ENCODE results near the gene CNKSR3.
"Not testable (repeated sequence)": the region's sequence is repeated elsewhere in the genome, so short reads cannot be mapped to it uniquely, and the experiment has no call there.

Gene CNKSR3

DNA sequence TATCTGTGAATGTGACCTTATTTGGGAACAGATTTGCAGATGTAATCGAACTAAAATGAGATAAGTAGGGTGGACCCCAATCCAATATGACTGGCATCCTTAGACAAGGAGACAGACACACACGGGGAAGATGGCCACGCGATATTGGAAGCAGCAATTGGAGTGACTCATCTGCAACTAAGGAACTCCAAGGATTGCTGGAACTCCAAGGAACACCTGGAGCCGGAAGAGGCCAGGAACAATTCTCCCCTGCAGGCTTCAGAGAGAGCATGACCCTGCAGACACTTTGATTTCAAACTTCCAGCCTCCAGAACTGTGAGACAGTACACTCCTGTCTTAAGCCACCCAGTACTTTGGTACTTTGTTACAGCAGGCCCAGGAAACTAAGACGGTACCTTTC lies 19.5 kb upstream of the CNKSR3 start:
- H3K4me3 ChIP-seq (ENCODE audit: low read length in 2 of 2) = no peak overlapping the region
- peaks cover 3 to 8% of the 10 kb centered on the region in 2 donors for H3K4me1 ChIP-seq (ENCODE audit: control insufficient read depth in 2 of 2, insufficient read depth in 2 of 2, low read length in 2 of 2)
- no peaks in the 10 kb centered on the region for H3K36me3 ChIP-seq (ENCODE audit: control insufficient read depth in 2 of 2, insufficient read depth in 2 of 2, low read length in 2 of 2)
- no peaks in the 10 kb centered on the region for H3K9me3 ChIP-seq (ENCODE audit: control insufficient read depth in 2 of 2, low read length in 2 of 2)
- H3K27ac ChIP-seq (ENCODE audit: low read depth in 2 of 2, low read length in 2 of 2) = no peak overlapping the region
- H3K27me3 ChIP-seq (ENCODE audit: control insufficient read depth in 2 of 2, insufficient read depth in 2 of 2, low read length in 2 of 2) = no peaks in the 10 kb centered on the region
- no peak overlapping the region for H3K9ac ChIP-seq (ENCODE audit: low read depth in 1 of 2, low read length in 2 of 2)

DNA sequence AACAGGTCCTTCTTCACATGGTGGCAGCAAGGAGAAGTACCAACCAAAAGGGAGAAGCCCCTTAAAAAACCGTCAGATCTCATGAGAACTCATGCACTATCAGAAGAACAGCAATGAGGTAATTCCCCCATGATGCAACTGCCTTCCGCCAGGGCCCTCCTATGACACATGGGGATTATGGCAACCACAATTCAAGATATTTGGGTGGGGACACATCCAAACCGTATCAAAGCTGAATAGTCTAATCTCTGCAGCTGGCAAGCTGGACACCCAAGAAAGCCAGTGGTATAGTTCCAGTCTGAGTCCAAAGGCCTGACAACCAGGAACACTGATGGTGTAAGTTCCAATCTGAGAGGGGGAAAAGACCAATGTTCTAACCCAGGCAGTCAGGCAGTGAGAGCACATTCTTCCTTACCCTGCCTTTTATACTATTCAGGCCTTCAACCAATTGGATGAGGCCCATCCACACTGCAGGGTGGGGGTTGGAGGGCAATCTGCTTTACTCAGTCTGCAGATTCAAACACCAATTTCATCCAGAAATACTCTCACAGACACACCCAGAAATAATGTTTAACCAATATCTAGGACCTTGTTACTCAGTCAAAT lies 17.9 kb upstream of the CNKSR3 start:
- Histone ChIP-seq H3K4me1 (ENCODE audit: control insufficient read depth in 2 of 2, insufficient read depth in 2 of 2, low read length in 2 of 2) (peaks cover 3 to 8% of the 10 kb centered on the region in 2 donors), H3K4me3 (ENCODE audit: low read length in 2 of 2) (no peak overlapping the region), H3K27me3 (ENCODE audit: control insufficient read depth in 2 of 2, insufficient read depth in 2 of 2, low read length in 2 of 2) (no peaks in the 10 kb centered on the region), H3K27ac (ENCODE audit: low read depth in 2 of 2, low read length in 2 of 2) (no peak overlapping the region), H3K9me3 (ENCODE audit: control insufficient read depth in 2 of 2, low read length in 2 of 2) (no peaks in the 10 kb centered on the region), H3K9ac (ENCODE audit: low read depth in 1 of 2, low read length in 2 of 2) (no peak overlapping the region), H3K36me3 (ENCODE audit: control insufficient read depth in 2 of 2, insufficient read depth in 2 of 2, low read length in 2 of 2) (no peaks in the 10 kb centered on the region)

DNA sequence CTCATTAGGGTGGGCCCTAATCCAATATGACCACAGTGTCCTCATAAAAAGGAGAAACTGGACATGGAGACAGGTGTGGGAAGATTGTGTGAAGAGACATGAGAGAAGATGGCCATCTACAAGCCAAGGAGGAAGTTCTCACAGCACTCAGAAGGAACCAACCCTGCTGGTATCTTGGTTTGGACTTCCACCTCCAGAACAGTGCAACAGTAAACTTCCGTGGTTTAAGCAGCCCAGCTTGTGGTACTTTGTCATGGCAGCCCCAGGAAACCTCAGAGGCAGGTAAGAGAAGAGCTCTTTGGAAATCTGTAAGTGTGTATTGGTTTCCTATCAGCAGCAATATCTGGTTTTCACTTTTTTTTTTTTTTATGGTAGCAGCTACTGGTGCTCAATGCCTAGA lies 16.5 kb upstream of the CNKSR3 start:
- Histone ChIP-seq H3K9me3 (ENCODE audit: control insufficient read depth in 2 of 2, low read length in 2 of 2) (no peaks in the 10 kb centered on the region), H3K4me3 (ENCODE audit: low read length in 2 of 2) (no peak overlapping the region), H3K27me3 (ENCODE audit: control insufficient read depth in 2 of 2, insufficient read depth in 2 of 2, low read length in 2 of 2) (no peaks in the 10 kb centered on the region), H3K36me3 (ENCODE audit: control insufficient read depth in 2 of 2, insufficient read depth in 2 of 2, low read length in 2 of 2) (no peaks in the 10 kb centered on the region), H3K4me1 (ENCODE audit: control insufficient read depth in 2 of 2, insufficient read depth in 2 of 2, low read length in 2 of 2) (peaks cover 3 to 8% of the 10 kb centered on the region in 2 donors), H3K27ac (ENCODE audit: low read depth in 2 of 2, low read length in 2 of 2) (no peak overlapping the region), H3K9ac (ENCODE audit: low read depth in 1 of 2, low read length in 2 of 2) (no peak overlapping the region)

GRCh38 chr6:154522576-154522975 lies 12.1 kb upstream of the CNKSR3 start:
- no peak overlapping the region for H3K9ac ChIP-seq (ENCODE audit: low read depth in 1 of 2, low read length in 2 of 2)
- H3K27ac ChIP-seq (ENCODE audit: low read depth in 2 of 2, low read length in 2 of 2) = no peak overlapping the region
- H3K9me3 ChIP-seq (ENCODE audit: control insufficient read depth in 2 of 2, low read length in 2 of 2) = no peaks in the 10 kb centered on the region
- H3K36me3 ChIP-seq (ENCODE audit: control insufficient read depth in 2 of 2, insufficient read depth in 2 of 2, low read length in 2 of 2) = no peaks in the 10 kb centered on the region
- H3K4me3 ChIP-seq (ENCODE audit: low read length in 2 of 2) = no peak overlapping the region
- H3K27me3 ChIP-seq (ENCODE audit: control insufficient read depth in 2 of 2, insufficient read depth in 2 of 2, low read length in 2 of 2) = no peaks in the 10 kb centered on the region
- no peaks in the 10 kb centered on the region for H3K4me1 ChIP-seq (ENCODE audit: control insufficient read depth in 2 of 2, insufficient read depth in 2 of 2, low read length in 2 of 2)

- Histone ChIP-seq H3K36me3 (ENCODE audit: control insufficient read depth in 2 of 2, insufficient read depth in 2 of 2, low read length in 2 of 2) (no peaks in the 10 kb centered on the region), H3K4me1 (ENCODE audit: control insufficient read depth in 2 of 2, insufficient read depth in 2 of 2, low read length in 2 of 2) (no peaks in the 10 kb centered on the region), H3K9me3 (ENCODE audit: control insufficient read depth in 2 of 2, low read length in 2 of 2) (no peaks in the 10 kb centered on the region), H3K27me3 (ENCODE audit: control insufficient read depth in 2 of 2, insufficient read depth in 2 of 2, low read length in 2 of 2) (no peaks in the 10 kb centered on the region), H3K27ac (ENCODE audit: low read depth in 2 of 2, low read length in 2 of 2) (no peak overlapping the region), H3K9ac (ENCODE audit: low read depth in 1 of 2, low read length in 2 of 2) (no peak overlapping the region), H3K4me3 (ENCODE audit: low read length in 2 of 2) (no peak overlapping the region)
Measured at GRCh38 chr6:154521412-154521811, 10.9 kb upstream of the CNKSR3 start.

- no peak overlapping the region for H3K9ac ChIP-seq (ENCODE audit: low read depth in 1 of 2, low read length in 2 of 2)
- H3K27me3 ChIP-seq (ENCODE audit: control insufficient read depth in 2 of 2, insufficient read depth in 2 of 2, low read length in 2 of 2) = no peaks in the 10 kb centered on the region
- H3K4me3 ChIP-seq (ENCODE audit: low read length in 2 of 2) = no peak overlapping the region
- H3K27ac ChIP-seq (ENCODE audit: low read depth in 2 of 2, low read length in 2 of 2) = no peak overlapping the region
- no peaks in the 10 kb centered on the region for H3K36me3 ChIP-seq (ENCODE audit: control insufficient read depth in 2 of 2, insufficient read depth in 2 of 2, low read length in 2 of 2)
- H3K4me1 ChIP-seq (ENCODE audit: control insufficient read depth in 2 of 2, insufficient read depth in 2 of 2, low read length in 2 of 2) = no peaks in the 10 kb centered on the region
- no peaks in the 10 kb centered on the region for H3K9me3 ChIP-seq (ENCODE audit: control insufficient read depth in 2 of 2, low read length in 2 of 2)
Measured at GRCh38 chr6:154520280-154520679, 9.8 kb upstream of the CNKSR3 start.

DNA sequence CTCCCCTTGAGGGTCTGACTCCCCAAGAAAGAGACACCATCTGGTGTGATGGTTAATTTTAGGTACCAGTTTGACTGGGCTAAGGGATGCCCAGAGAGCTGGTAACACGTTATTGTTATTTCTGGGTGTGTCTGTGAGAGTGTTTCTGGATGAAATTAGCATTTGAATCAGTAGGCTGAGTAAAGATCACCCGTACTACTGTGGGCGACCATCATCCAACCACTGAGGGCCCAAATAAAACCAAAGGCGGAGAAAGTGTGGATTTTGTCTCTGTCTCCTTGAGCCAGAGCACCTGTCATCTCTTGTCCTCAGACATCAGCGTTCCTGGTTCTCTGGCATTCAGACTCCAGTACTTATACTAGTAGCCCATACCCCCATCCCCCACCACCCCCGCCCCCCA lies 7.9 kb upstream of the CNKSR3 start:
- Histone ChIP-seq H3K27me3 (ENCODE audit: control insufficient read depth in 2 of 2, insufficient read depth in 2 of 2, low read length in 2 of 2) (no peaks in the 10 kb centered on the region), H3K9ac (ENCODE audit: low read depth in 1 of 2, low read length in 2 of 2) (no peak overlapping the region), H3K36me3 (ENCODE audit: control insufficient read depth in 2 of 2, insufficient read depth in 2 of 2, low read length in 2 of 2) (no peaks in the 10 kb centered on the region), H3K27ac (ENCODE audit: low read depth in 2 of 2, low read length in 2 of 2) (no peak overlapping the region), H3K4me1 (ENCODE audit: control insufficient read depth in 2 of 2, insufficient read depth in 2 of 2, low read length in 2 of 2) (peaks cover 0 to 6% of the 10 kb centered on the region in 2 donors), H3K9me3 (ENCODE audit: control insufficient read depth in 2 of 2, low read length in 2 of 2) (no peaks in the 10 kb centered on the region), H3K4me3 (ENCODE audit: low read length in 2 of 2) (no peak overlapping the region)

GRCh38 chr6:154516276-154516675 lies 5.8 kb upstream of the CNKSR3 start:
- no peaks in the 10 kb centered on the region for H3K9me3 ChIP-seq (ENCODE audit: control insufficient read depth in 2 of 2, low read length in 2 of 2)
- H3K27ac ChIP-seq (ENCODE audit: low read depth in 2 of 2, low read length in 2 of 2) = no peak overlapping the region
- no peaks in the 10 kb centered on the region for H3K27me3 ChIP-seq (ENCODE audit: control insufficient read depth in 2 of 2, insufficient read depth in 2 of 2, low read length in 2 of 2)
- no peak overlapping the region for H3K9ac ChIP-seq (ENCODE audit: low read depth in 1 of 2, low read length in 2 of 2)
- peaks cover 4 to 12% of the 10 kb centered on the region in 2 donors for H3K4me1 ChIP-seq (ENCODE audit: control insufficient read depth in 2 of 2, insufficient read depth in 2 of 2, low read length in 2 of 2)
- no peak overlapping the region for H3K4me3 ChIP-seq (ENCODE audit: low read length in 2 of 2)
- H3K36me3 ChIP-seq (ENCODE audit: control insufficient read depth in 2 of 2, insufficient read depth in 2 of 2, low read length in 2 of 2) = no peaks in the 10 kb centered on the region

GRCh38 chr6:154515826-154516225 lies 5.3 kb upstream of the CNKSR3 start:
- Histone ChIP-seq H3K36me3 (ENCODE audit: control insufficient read depth in 2 of 2, insufficient read depth in 2 of 2, low read length in 2 of 2) (no peaks in the 10 kb centered on the region), H3K9me3 (ENCODE audit: control insufficient read depth in 2 of 2, low read length in 2 of 2) (no peaks in the 10 kb centered on the region), H3K9ac (ENCODE audit: low read depth in 1 of 2, low read length in 2 of 2) (no peak overlapping the region), H3K4me3 (ENCODE audit: low read length in 2 of 2) (no peak overlapping the region), H3K4me1 (ENCODE audit: control insufficient read depth in 2 of 2, insufficient read depth in 2 of 2, low read length in 2 of 2) (peaks cover 4 to 15% of the 10 kb centered on the region in 2 donors), H3K27ac (ENCODE audit: low read depth in 2 of 2, low read length in 2 of 2) (no peak overlapping the region), H3K27me3 (ENCODE audit: control insufficient read depth in 2 of 2, insufficient read depth in 2 of 2, low read length in 2 of 2) (no peaks in the 10 kb centered on the region)

- H3K36me3 ChIP-seq (ENCODE audit: control insufficient read depth in 2 of 2, insufficient read depth in 2 of 2, low read length in 2 of 2); H3K27me3 ChIP-seq (ENCODE audit: control insufficient read depth in 2 of 2, insufficient read depth in 2 of 2, low read length in 2 of 2); H3K9me3 ChIP-seq (ENCODE audit: control insufficient read depth in 2 of 2, low read length in 2 of 2); H3K9ac ChIP-seq (ENCODE audit: low read depth in 1 of 2, low read length in 2 of 2); H3K27ac ChIP-seq (ENCODE audit: low read depth in 2 of 2, low read length in 2 of 2); H3K4me3 ChIP-seq (ENCODE audit: low read length in 2 of 2): not testable (repeated sequence)
- peaks cover 4 to 15% of the 10 kb centered on the region in 2 donors for H3K4me1 ChIP-seq (ENCODE audit: control insufficient read depth in 2 of 2, insufficient read depth in 2 of 2, low read length in 2 of 2)
Measured at GRCh38 chr6:154515076-154515475, 4.6 kb upstream of the CNKSR3 start.

- Histone ChIP-seq H3K4me1 (ENCODE audit: control insufficient read depth in 2 of 2, insufficient read depth in 2 of 2, low read length in 2 of 2) (peaks cover 4 to 15% of the 10 kb centered on the region in 2 donors), H3K9ac (ENCODE audit: low read depth in 1 of 2, low read length in 2 of 2) (no peak overlapping the region), H3K27ac (ENCODE audit: low read depth in 2 of 2, low read length in 2 of 2) (no peak overlapping the region), H3K36me3 (ENCODE audit: control insufficient read depth in 2 of 2, insufficient read depth in 2 of 2, low read length in 2 of 2) (no peaks in the 10 kb centered on the region), H3K27me3 (ENCODE audit: control insufficient read depth in 2 of 2, insufficient read depth in 2 of 2, low read length in 2 of 2) (no peaks in the 10 kb centered on the region), H3K9me3 (ENCODE audit: control insufficient read depth in 2 of 2, low read length in 2 of 2) (no peaks in the 10 kb centered on the region), H3K4me3 (ENCODE audit: low read length in 2 of 2) (no peak overlapping the region)
Measured at GRCh38 chr6:154514481-154514880, 4.0 kb upstream of the CNKSR3 start.
